HepG2 (cell line): Measurements from ENCODE around the gene KIF21B. TPM values are rescaled to one million over a fixed set of nuclear protein-coding genes. Genes with fewer than 3 reads are reported as not detected.

Source experiments
- ATAC-seq: fragments of 200-7000 bp; cut with Tn5 transposase; 3 replicates; pipeline ENCODE4 v1.9.1; 2020; ENCODE audit warnings: mild to moderate bottlenecking, moderate library complexity
- BruUV-seq: library from RNA; stranded (reverse); fragments of 400-500 nt; replicated peaks from 2 replicates; lab custom pipeline; 2021; lab: Mats Ljungman, UMichigan
- CTCF ChIA-PET: fragments of 300-600 bp; formaldehyde crosslinking; extraction: SDS; loops from one replicate; lab custom pipeline; 2021; ENCODE audit warnings: low total read pairs, inconsistent platforms, low intra/inter-chr PET ratio; lab: Yijun Ruan, JAX
- POLR2A ChIA-PET: fragments of 350-600 bp; sonication (Branson Sonifier 250); formaldehyde crosslinking; loops from one replicate; lab custom pipeline; 2020; ENCODE audit warnings: antibody characterized with exemption, inconsistent platforms; lab: Yijun Ruan, JAX
- DNase-seq: peaks from one replicate; pipeline ENCODE4 v3.0.0-alpha.2; 2015; ENCODE audit warnings: low spot score
- FAIRE-seq: peaks from 3 replicates; lab custom pipeline; 2011; peaks lifted over from hg19 to GRCh38; lab: Jason Lieb, UNC
- H2AFZ ChIP-seq: one replicate; pipeline ENCODE4 v1.6.1; 2011; ENCODE audit warnings: low read length, inconsistent platforms
- H3K27ac ChIP-seq: fragments of 300-600 bp; 3 replicates; pipeline ENCODE4 v1.8.0; 2011; ENCODE audit warnings: mixed run types, mild to moderate bottlenecking, mixed read lengths, low read length, inconsistent platforms; ENCODE audit not compliant: insufficient read depth; ENCODE audit errors: extremely low read length
- H3K27me3 ChIP-seq, 2 experiments: fragments of 200-600 bp in 1 of 2; 2 replicates in 1 of 2; 3 replicates in 1 of 2; pipeline versions ENCODE4 v1.6.0 to v1.8.0; 2011; ENCODE audit warnings: low read length in 2 of 2, mild to moderate bottlenecking in 2 of 2, moderate library complexity in 2 of 2, inconsistent platforms in 1 of 2; ENCODE audit not compliant: insufficient read depth in 2 of 2, control insufficient read depth in 1 of 2
- H3K36me3 ChIP-seq, 2 experiments: fragments of 200-600 bp in 1 of 2; replicated peaks in 1 of 2; 2 replicates in 1 of 2; 3 replicates in 1 of 2; pipeline versions ENCODE4 v1.5.1 to v1.8.0; 2011; ENCODE audit warnings: low read length in 2 of 2, inconsistent platforms in 1 of 2; ENCODE audit not compliant: insufficient read depth in 2 of 2, control insufficient read depth in 1 of 2
- H3K4me1 ChIP-seq: 2 replicates; pipeline ENCODE4 v1.5.1; 2012; ENCODE audit warnings: low read length, inconsistent platforms; ENCODE audit not compliant: insufficient read depth
- H3K4me2 ChIP-seq: 2 replicates; pipeline ENCODE4 v1.6.0; 2011; ENCODE audit warnings: low read depth, low read length, inconsistent platforms
- H3K4me3 ChIP-seq, 3 experiments: fragments of 200-600 bp in 1 of 3; sonication (generic), shearing (Covaris generic) in 1 of 3; replicated peaks in 1 of 3; 2 replicates each; pipeline ENCODE4 v1.5.1; 2011 to 2016; ENCODE audit warnings: low read length in 3 of 3, inconsistent platforms in 2 of 3, low read depth in 2 of 3, mild to moderate bottlenecking in 2 of 3, control low read depth in 1 of 3, mixed read lengths in 1 of 3; ENCODE audit not compliant: insufficient read depth in 1 of 3
- H3K79me2 ChIP-seq: one replicate; pipeline ENCODE4 v1.6.1; 2011; ENCODE audit warnings: low read length, inconsistent platforms; ENCODE audit not compliant: insufficient read depth
- H3K9ac ChIP-seq: 2 replicates; pipeline ENCODE4 v1.6.0; 2011; ENCODE audit warnings: mild to moderate bottlenecking, low read depth, low read length, inconsistent platforms; ENCODE audit not compliant: insufficient read depth
- H3K9me3 ChIP-seq: 2 replicates; pipeline ENCODE4 v1.5.1; 2012; ENCODE audit warnings: mild to moderate bottlenecking, low read length
- H4K20me1 ChIP-seq: 2 replicates; pipeline ENCODE4 v1.6.0; 2011; ENCODE audit warnings: inconsistent platforms, mild to moderate bottlenecking, low read length, moderate library complexity; ENCODE audit not compliant: insufficient read depth
- AGO1 ChIP-seq: fragments of 200-400 bp; formaldehyde crosslinking; IDR thresholded peaks from 2 replicates; pipeline ENCODE4 v1.6.1; 2017; ENCODE audit warnings: mild to moderate bottlenecking, low read depth, low read length, moderate library complexity; ENCODE audit not compliant: poor library complexity, severe bottlenecking
- BATF2 ChIP-seq: sonication (generic); formaldehyde crosslinking; IDR thresholded peaks from 2 replicates; pipeline ENCODE4 v1.8.0; 2022; ENCODE audit warnings: mild to moderate bottlenecking, missing genetic modification reagents, moderate library complexity
- CERS6 ChIP-seq: sonication (generic); formaldehyde crosslinking; IDR thresholded peaks from 2 replicates; pipeline ENCODE4 v1.5.0; 2020; ENCODE audit warnings: missing genetic modification reagents
- CREB3 ChIP-seq: sonication (generic); formaldehyde crosslinking; IDR thresholded peaks from 2 replicates; pipeline ENCODE4 v1.5.0; 2020; ENCODE audit warnings: missing genetic modification reagents
- ISL2 ChIP-seq: sonication (generic); formaldehyde crosslinking; IDR thresholded peaks from 2 replicates; pipeline ENCODE4 v1.5.0; 2020; ENCODE audit warnings: missing genetic modification reagents
- KDM3A ChIP-seq: IDR thresholded peaks from 2 replicates; pipeline ENCODE4 v1.6.1; 2018; ENCODE audit warnings: low read depth, missing compliant biosample characterization
- MBNL3 ChIP-seq: fragments of 250-450 bp; sonication (Bioruptor Pico); conservative IDR thresholded peaks from 2 replicates; pipeline ENCODE4 v1.8.0; 2022; ENCODE audit warnings: mild to moderate bottlenecking, inconsistent platforms
- NR3C1 ChIP-seq: sonication (generic); formaldehyde crosslinking; IDR thresholded peaks from 2 replicates; pipeline ENCODE4 v1.4.0; 2020; ENCODE audit warnings: missing genetic modification reagents
- RBM39 ChIP-seq: fragments of 200-400 bp; formaldehyde crosslinking; IDR thresholded peaks from one replicate; pipeline ENCODE4 v1.6.1; 2018; ENCODE audit warnings: antibody characterized with exemption, mild to moderate bottlenecking, low read depth, low read length; ENCODE audit not compliant: poor library complexity, severe bottlenecking
- STAT6 ChIP-seq: sonication (generic); formaldehyde crosslinking; IDR thresholded peaks from 2 replicates; pipeline ENCODE4 v1.4.0; 2020; ENCODE audit warnings: missing genetic modification reagents, mild to moderate bottlenecking, borderline replicate concordance
- TBX2 ChIP-seq: sonication (generic); formaldehyde crosslinking; IDR thresholded peaks from 2 replicates; pipeline ENCODE4 v1.5.0; 2020; ENCODE audit warnings: missing genetic modification reagents, mild to moderate bottlenecking, borderline replicate concordance
- TFE3 ChIP-seq: IDR thresholded peaks from 2 replicates; pipeline ENCODE4 v1.6.1; 2016
- ZNF260 ChIP-seq: sonication (generic); formaldehyde crosslinking; IDR thresholded peaks from 2 replicates; pipeline ENCODE4 v1.4.0; 2020; ENCODE audit warnings: missing genetic modification reagents, low read depth, mild to moderate bottlenecking, borderline replicate concordance
- WGBS: methylation state at CpG from one replicate; pipeline ENCODE4 v1.1.6; 2017; ENCODE audit warnings: low lambda C conversion rate; 5-methylcytosine and 5-hydroxymethylcytosine counted together
- in situ Hi-C: cut with HindIII; loops from 2 replicates; pipeline ENCODE4 v1.10.0; 2017; ENCODE audit warnings: low pct_unique_long_range_greater_than_20kb; ENCODE audit not compliant: extremely low pct_ligation_motif_present
- intact Hi-C: fragments of 100-400 bp; cut with micrococcal nuclease; formaldehyde crosslinking; loops from one replicate; pipeline ENCODE4 v1.10.0; 2022; ENCODE audit not compliant: unreplicated experiment
- polyA plus RNA-seq, 8 experiments: library from polyadenylated mRNA; depleted of rRNA in 3 of 8; stranded (reverse) in 7 of 8; unstranded in 1 of 8; fragments of >200 nt; fragmentation: Illumina TruSeq in 4 of 8; extraction: Trizol in 4 of 8; gene quantifications; 2 replicates each; pipeline versions ENCODE4 v1.2.1 to v1.2.3, GENCODE V29; 2011 to 2016; ENCODE audit warnings: low read depth in 4 of 8, missing spikeins in 1 of 8, mixed read lengths in 1 of 8; ENCODE audit not compliant: insufficient read depth in 1 of 8
- total RNA-seq, 5 experiments: library from RNA; depleted of rRNA; stranded (reverse); fragments of >200 nt; fragmentation: Illumina TruSeq; extraction: Trizol; gene quantifications; 2 replicates each; pipeline ENCODE4 v1.2.3, GENCODE V29; 2016; ENCODE audit warnings: low read depth in 1 of 5
- TF ChIP-seq, protein P1 (sequence below): IDR thresholded peaks from 2 replicates; pipeline ENCODE4 v1.6.1; 2012; ENCODE audit warnings: inconsistent platforms

Gene KIF21B
- total and polyA plus RNA-seq, 2 of the 13 experiments (the other 11 are each of a cell fraction or from before 2014, with no cell fraction given) = 0.17 to 0.20 TPM

DNA sequence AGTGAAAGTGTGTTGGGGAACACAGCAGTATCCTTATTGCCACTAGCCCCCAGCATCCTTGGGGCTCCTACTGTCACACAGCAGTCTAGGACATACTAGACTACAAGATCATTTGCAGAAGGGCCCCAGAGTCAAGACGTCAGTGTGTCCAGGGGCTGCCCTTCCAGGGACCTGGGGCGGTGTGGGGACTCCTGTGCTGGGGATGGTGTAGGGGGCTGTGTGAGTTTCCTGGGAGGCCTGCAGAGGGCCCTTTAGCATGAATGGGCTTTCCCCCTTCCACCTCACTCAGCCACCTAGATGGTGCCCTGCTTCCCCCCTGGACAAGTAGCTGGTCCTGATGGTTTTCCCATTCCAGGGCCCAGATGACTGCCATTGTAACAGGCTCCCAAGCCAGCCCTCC is 17.5 kb upstream of the KIF21B start:
- H3K27ac ChIP-seq = no peak overlapping the region
- H3K9me3 ChIP-seq = no peaks in the 10 kb centered on the region
- no peaks in the 10 kb centered on the region for H3K79me2 ChIP-seq
- no peaks in the 10 kb centered on the region for H4K20me1 ChIP-seq
- no peak overlapping the region for H3K4me2 ChIP-seq
- no TSS peak for BruUV-seq
- peaks cover 11% of the 10 kb centered on the region for H3K4me1 ChIP-seq
- in situ Hi-C loops = loop anchor here (5.0 kb wide), 3 partner anchors 64 to 419 kb away; partner anchors contain the start of genes INAVA and KIF14
- ChIA-PET CTCF (no interaction called here), POLR2A (no interaction called here)
- H2AFZ ChIP-seq = no peak overlapping the region
- intact Hi-C loops = loop anchor here (5.0 kb wide), 1 partner anchor 419 kb away; the partner anchor contains the start of gene KIF14
- DNase-seq = no peak
- no peak overlapping the region for H3K9ac ChIP-seq
- no peak overlapping the region for H3K4me3 ChIP-seq
- no peaks in the 10 kb centered on the region for H3K36me3 ChIP-seq
- FAIRE-seq = no peak
- ATAC-seq = no peak
- TF ChIP-seq NR3C1 (CRISPR knock-in tag) = no peak
- no peak for TF ChIP-seq CREB3 (CRISPR knock-in tag)
- no peak for TF ChIP-seq RBM39
- TF ChIP-seq, protein P1, sequence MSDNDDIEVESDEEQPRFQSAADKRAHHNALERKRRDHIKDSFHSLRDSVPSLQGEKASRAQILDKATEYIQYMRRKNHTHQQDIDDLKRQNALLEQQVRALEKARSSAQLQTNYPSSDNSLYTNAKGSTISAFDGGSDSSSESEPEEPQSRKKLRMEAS = no peak
- no peak for TF ChIP-seq STAT6
- TF ChIP-seq TBX2 (CRISPR knock-in tag) = no peak
- no peak for TF ChIP-seq BATF2 (CRISPR knock-in tag)
- no peak for TF ChIP-seq CERS6 (CRISPR knock-in tag)
- no peak for TF ChIP-seq KDM3A (CRISPR knock-in tag)
- no peak for TF ChIP-seq ISL2 (CRISPR knock-in tag)
- no peak for TF ChIP-seq AGO1
- no peak for TF ChIP-seq MBNL3 (CRISPR knock-in tag)
- no peak for TF ChIP-seq ZNF260
- no peak for TF ChIP-seq TFE3 (CRISPR knock-in tag)
- no CpG with 5 or more reads among the region's 2 CpGs for WGBS
- H3K27me3 ChIP-seq = peaks cover 0 to 4% of the 10 kb centered on the region in 2 experiments; a peak in 1 of 5 replicates
